Stromal cell of bone marrow (primary cell): ENCODE measurements around the gene DDA1.
A peak's percentile ranks its signal among the peaks of the same experiment; 100 is the strongest.
"Not testable (repeated sequence)": the region's sequence is repeated elsewhere in the genome, so short reads cannot be mapped to it uniquely, and the experiment has no call there.

ENCODE experiments used
- DNase-seq: peaks from one replicate; pipeline ENCODE4 v3.0.0-alpha.2; 2012; ENCODE audit warnings: low read depth

DDA1 gene

GRCh38 chr19:17289489-17289888 lies 19.9 kb upstream of the DDA1 start:
- DNase-seq = peak; percentile 73

GRCh38 chr19:17292301-17293074 lies 16.9 kb upstream of the DDA1 start:
- DNase-seq = peak; percentile 82

GRCh38 chr19:17293605-17294004 lies 15.8 kb upstream of the DDA1 start:
- DNase-seq = no peak

GRCh38 chr19:17294051-17294891 lies 15.1 kb upstream of the DDA1 start:
- no peak for DNase-seq

GRCh38 chr19:17295551-17295950 lies 13.8 kb upstream of the DDA1 start:
- not testable (repeated sequence) for DNase-seq

- DNase-seq = peak; percentile 19
Observed at GRCh38 chr19:17296273-17296672, 13.1 kb upstream of the DDA1 start.

- no peak for DNase-seq
Observed at GRCh38 chr19:17296976-17297375, 12.4 kb upstream of the DDA1 start.

GRCh38 chr19:17300992-17301619 lies 8.3 kb upstream of the DDA1 start:
- no peak for DNase-seq

GRCh38 chr19:17302391-17303166 lies 6.8 kb upstream of the DDA1 start:
- DNase-seq = no peak

- DNase-seq = peak; percentile 89
Observed at GRCh38 chr19:17303167-17303939, 6.0 kb upstream of the DDA1 start, which contains the start of gene ABHD8. ABHD8 (minus strand) TSS chr19:17303425; CDS start chr19:17301616, 1,809 bp downstream.

GRCh38 chr19:17303940-17304267 lies 5.5 kb upstream of the DDA1 start:
- no peak for DNase-seq

- DNase-seq = no peak
Observed at GRCh38 chr19:17304386-17305215, 4.8 kb upstream of the DDA1 start.

GRCh38 chr19:17305216-17305516 lies 4.2 kb upstream of the DDA1 start:
- no peak for DNase-seq

- peak; percentile 94 for DNase-seq
Observed at GRCh38 chr19:17305517-17306284, 3.7 kb upstream of the DDA1 start, which contains the start of gene MRPL34. MRPL34 (plus strand) TSS chr19:17305872; CDS start chr19:17305893, 21 bp downstream.

- DNase-seq = no peak
Observed at GRCh38 chr19:17306285-17306714, 3.1 kb upstream of the DDA1 start.

- no peak for DNase-seq
Observed at GRCh38 chr19:17307876-17308377, 1.4 kb upstream of the DDA1 start.

GRCh38 chr19:17309965-17310461 lies 650 bp downstream of the DDA1 start:
- no peak for DNase-seq

- DNase-seq = no peak
Observed at GRCh38 chr19:17311455-17312188, 2.3 kb downstream of the DDA1 start.
